SIG-M5 treated with dmso at 0.1 percent for 504 hours (cell line): Measurements from ENCODE around the gene PKN2.
A peak's percentile ranks its signal among the peaks of the same experiment; 100 is the strongest.

Experiments
- DNase-seq: peaks from one replicate; lab custom pipeline; 2025; ENCODE audit not compliant: unreplicated experiment; lab: John Stamatoyannopoulos, UW

The PKN2 gene

DNA sequence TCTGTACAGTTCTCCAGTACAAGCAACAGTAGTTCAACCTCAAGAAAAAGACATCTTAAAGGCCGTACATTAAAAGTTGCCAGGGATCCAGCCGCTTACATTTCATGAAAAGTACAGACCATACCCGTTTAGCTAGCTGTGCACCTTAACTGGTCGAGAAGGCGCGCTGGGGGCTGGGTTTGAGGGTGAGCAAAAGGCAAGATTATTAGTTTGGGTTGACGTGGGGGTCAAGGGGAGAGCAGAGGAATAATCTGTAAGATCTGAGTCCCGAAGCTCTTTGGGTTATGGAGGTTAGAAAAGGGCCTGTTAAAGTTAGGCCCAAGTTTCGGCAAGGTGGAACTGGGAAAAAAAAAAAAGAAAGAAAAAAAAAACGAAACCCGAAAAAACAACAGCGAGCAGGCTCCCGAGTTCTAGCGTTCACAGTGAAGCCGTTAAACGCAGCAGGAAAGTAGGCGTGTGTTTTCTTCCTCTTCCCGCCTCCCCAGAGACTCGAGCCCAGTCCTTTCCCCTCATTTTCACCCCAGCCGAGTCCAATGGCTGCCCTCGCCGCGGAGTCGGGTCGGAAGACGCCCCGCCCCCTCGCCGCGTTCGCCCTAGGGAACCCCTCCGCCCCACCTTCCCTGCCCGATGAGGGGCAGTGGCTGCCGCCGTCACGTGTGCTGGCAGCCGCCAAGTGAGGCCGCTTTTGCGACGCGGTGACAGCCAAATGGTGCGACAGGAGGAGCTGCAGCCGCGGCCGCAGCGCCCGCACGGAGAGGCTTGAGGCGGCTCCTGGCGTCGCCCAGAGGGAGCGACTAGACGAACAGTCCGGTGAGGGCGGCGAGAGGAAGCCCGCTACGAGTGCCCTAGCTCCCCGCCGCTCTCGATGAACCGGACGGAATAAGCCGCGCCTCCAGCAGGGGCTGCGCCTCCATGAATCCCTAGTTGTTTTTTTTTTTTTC lies at the start of gene PKN2:
Gene PKN2 (plus strand): TSS at position 733 of the 941 bp plus-strand sequence. CDS start 308 bp downstream, outside the sequence.
- DNase-seq: peak; percentile 95

DNA sequence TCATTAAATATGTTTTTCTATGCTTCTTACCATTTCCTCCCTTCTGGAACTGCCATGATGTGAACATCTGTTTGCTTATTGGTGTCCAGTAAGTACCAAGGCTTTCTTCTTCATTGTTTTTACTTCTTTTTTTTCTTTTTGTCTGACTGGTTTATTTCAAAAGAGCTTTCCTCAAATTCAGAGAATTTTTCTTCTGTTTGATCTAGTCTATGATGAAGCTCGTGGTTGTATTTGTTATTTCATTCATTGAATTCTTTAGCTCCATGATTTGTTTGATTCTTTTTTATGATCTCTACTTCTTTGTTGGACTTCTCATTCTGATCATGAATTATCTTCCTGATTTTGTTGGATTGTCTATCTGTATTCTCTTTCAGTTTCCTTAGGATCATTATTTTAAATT lies 49.5 kb upstream of the PKN2 start:
- no peak for DNase-seq

DNA sequence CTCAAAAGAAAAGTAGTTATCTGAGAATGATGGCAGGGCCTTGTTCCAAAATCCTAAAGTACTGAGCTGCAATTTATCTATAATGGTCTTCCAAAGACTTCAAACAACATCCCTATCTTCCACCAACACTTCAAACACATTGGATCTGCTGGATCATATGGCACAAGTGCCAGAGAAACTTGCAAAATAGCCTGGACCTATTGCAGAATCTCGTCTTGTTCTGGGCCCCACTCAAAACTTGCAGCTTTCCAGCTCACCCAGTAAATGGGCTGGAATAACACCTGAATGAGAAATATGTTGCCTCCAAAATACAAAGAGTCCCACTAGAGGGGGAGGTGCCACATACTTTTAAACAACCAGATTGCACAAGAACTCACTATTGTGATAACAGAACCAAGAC lies 44.0 kb upstream of the PKN2 start:
- no peak for DNase-seq

DNA sequence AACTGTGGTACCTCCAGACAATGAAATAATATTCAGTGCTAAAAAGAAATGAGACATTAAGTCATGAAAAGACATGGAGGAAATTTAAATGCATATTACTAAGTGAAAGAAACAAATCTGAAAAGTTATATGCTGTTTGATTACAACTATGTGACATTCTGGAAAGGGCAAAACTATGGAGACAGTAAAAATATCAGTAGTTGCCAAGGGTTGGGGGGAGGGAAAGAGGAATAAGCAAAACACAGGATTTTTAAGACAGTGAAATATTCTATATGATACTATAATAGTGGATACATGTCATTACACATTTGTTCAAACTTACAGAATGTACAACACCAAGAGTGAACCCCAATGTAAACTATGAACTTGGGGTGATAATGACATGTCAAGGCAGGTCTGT lies 38.2 kb upstream of the PKN2 start:
- DNase-seq: no peak

DNA sequence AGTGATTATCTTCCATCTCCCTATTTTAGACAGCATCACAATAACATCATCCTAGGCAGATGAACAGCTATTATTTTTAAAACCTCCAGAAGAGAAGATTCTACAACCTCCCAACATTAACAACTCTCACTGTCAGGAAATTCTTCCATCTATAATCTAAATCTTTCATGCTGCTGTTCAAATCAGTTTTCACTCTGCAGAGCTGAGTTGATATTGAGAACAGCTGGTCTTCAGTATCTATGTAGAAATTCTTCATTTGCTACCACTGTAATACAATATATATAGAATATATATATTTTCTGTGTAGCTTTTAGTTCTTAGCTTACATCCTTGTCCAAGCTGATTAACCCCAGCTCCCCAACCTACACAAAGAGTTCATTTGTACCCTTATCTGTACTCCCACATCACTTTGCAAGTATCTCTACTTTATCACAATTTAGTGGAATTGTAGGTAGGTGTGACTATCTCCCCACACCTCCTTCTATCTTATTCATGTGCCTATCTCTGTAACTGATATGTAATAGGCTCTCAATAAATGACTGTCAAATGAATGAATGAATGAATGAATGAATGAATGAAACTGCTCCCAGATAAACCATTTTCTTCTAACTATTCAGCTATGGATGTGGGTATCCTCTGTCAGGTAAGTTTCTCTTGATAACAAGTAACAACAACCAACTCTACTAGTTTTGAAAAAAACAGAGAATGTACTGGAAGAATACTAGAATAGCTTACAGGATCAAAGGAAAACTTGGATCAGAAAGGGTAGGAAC lies 37.4 kb upstream of the PKN2 start:
- no peak for DNase-seq

DNA sequence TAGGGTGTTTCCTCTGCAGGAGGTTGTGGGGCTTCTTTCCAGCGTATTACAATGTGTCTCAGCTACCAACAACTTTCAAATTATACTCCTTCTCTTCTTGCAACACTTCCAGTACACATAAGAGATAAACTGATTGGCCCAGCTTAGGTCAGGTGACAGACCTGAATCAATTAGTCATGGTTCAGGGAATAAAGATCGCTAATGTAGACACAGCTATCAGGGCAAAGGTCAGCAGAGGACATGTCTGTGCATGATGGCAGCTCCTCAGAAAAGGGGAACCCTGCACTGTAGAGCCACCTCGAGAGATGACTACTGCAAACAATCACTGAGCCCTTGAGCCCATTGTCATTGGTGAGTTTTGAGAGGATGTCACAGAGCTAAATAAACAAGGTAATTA lies 36.8 kb upstream of the PKN2 start:
- DNase-seq: peak; percentile 67

DNA sequence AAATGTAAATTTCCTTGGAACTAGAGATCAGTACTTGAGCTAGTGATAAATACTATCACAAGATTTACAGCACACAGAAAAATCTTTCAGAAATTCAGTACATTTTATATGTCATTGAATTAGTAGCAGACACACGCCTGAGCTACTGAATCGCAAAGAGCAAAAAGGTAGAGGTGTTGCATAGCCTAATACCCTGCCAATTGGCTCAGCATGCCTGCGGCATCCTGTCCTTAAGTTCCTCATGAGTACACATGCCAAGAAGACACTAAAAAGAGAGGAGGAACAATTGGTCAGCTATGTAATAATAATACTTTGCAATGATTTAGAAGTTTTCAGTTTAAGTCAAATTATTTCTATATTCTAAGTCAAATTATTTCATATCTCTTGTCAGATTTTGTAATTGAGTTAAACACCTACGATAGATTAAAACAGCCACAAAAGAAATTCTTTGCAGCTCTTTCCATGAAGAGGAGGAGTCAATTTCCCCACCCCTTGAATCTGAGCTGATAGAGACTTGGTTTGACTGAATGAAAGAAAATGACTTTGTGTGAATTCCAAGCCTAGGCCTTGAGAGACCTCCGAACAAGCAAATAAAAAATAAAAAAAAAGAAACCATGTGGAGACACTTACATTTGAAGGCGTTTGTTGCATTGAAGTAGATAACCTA lies 36.2 kb upstream of the PKN2 start:
- DNase-seq: no peak

DNA sequence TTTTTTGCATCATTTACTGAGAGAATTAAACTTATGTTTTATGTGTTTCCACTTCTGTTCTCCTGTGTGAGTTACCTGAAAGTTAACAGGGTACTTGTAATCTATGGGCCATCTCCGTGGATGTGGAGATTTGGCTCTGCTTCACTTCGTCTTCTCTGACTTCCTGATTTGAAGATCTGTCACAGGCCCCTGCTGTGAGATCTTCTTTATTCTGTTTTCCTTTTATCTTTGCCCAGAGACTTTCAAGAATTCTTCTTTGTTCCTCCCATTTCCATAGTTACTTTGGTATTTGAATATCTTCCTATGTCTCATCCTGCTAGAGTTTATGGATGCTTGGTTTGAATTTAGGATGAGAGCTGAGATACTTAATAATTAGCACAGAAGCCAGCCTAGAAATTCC lies 35.4 kb upstream of the PKN2 start:
- DNase-seq: no peak

DNA sequence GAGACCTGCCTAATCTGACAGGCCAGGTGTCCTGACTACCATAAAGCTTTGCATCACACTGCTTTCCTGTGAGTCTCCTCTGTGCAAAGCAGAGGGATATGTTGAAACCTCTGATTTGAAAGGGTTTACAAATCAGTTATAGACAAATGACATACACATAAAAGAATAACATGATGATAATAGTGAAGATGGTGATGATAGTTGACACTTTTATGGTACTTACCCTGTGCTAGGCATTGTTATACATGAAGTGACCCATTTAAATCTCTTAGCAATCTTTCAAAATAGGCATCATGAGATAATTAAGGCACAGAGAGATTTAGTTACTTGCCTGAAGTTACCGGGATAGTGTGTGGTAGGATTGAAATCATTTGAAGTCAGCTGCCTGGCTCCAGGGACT lies 34.1 kb upstream of the PKN2 start:
- DNase-seq: no peak

DNA sequence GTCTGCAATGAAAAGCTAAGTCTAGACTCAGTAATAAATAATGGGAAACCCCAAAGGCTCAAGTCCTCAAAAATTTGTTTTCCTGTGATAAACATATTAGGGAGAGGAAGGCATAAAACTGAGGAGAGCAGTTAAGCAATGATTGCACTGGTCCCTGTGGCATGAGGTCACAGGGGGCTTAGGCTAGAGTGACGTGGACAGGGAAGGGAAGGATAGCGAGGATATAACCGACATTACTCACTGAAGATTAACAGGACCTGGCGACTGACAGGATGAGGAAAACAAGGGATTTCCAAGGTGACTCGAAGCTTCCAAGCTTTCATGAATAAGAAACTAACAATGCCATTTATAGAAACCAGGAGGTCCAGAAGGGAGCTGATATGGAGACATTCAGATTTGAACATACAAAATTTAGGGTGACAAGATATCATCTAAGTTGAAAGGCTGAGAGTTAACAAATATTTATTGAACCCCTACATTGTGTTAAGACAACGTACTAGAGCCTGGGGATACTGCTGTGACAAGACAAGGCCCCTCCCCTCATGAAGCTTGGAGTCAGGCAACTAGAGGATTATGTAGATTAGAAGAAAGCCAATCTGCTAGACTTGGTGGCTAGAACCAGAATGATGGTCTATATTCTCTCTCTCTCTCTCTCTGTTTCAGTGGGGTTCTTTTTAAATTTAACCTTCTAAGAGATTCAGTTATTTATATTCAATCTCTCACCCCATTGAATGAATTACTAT lies 33.2 kb upstream of the PKN2 start:
- no peak for DNase-seq

DNA sequence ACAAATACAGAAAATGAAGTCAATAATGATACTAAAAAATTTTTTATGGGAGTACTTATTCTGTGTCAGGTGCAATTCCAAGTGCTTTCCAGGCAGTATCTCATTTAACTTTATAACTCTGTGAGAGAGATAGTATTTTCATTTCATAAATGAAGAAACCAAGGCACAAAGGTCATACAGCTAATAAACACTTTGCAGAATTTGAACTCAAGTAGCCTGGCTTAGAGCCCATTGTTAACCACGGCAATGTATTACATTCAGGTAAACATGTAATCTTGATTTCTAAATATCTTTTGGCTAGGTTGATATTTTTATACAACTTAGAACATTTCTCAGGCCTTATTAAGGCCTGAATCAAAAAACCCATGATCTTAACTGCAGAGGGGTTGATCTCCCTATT lies 28.9 kb upstream of the PKN2 start:
- DNase-seq: no peak

DNA sequence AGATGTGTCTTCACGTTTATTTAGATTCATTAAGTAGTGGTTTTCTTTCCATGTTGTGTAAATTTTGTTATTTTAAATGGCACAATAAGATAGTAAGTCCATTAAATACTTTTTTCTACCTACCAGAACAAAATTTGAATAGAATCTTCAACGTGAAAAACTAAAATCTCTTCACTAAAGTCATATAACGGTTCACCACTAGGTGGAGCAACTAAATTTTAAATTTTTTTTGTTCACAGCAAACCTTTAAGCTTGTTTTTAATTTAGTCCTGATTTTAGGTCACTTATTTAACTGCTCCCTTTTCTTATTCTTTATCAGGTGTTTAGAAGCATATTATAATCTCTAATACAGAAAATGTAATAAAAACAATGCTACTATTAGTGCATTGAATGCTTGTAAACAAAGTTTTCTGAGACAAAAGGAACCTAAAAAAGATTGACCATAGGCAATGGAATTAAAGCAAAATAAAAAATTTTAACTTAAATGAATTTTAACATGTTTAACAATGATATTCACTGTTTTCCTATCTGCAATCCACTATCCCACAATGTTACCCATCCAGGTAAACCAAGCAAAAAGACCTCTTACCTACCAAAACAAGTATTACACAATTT lies 28.3 kb upstream of the PKN2 start:
- no peak for DNase-seq

DNA sequence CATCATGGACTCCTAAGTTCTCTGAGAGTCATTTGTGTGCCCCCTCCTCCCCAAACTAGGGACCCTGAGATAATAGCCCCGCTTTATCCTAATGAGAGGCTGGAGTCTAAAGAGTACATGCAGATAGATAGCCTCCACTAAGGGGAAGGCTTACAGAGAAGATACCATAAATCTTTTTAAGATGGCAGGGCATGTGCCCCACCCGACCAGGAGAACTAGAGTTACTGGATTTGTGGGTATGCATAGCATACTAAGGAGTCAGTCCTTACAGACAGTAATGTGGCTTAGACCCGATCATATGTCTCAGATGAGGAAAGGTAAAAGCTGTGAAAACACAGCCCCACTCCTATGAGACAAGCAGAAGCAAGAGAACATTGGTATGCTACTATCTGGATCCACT lies 25.7 kb upstream of the PKN2 start:
- no peak for DNase-seq

DNA sequence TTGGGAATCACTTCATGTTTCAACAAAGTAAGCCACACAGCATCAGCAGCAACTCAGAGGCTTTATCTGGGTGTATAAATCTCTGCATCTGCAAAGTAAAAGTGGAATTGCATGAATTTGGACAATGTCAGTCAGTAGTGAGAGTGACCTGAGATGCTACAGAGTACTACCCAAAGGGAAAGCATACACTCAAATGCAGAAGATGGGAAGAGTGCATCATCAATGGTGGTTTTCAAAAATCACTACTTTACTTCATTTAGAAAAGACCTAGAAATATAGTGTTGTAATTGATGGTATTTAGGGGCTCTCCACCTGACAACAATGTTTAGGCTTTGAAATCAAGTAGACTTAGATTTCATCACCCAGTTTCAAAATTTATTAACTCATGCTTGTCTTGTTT lies 24.5 kb upstream of the PKN2 start:
- DNase-seq: no peak

DNA sequence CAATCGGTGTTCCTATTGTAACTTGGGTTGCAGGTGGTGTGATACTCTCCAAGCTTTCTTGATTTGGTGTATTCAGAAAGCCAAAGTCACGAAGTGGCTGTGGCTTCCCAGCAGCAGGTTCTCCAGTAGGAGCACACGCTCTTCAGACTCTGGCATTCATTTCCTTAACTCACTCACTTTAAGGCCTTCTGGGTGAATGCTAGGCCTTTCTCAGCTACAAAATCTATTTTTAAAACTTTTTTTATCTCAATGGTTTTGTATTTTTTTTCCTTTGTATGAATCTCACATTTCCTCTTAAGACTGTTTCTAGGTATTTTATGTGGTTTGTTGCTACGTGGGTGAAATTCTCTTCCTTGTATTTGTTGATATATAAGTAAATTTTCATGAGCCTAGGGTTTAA lies 22.9 kb upstream of the PKN2 start:
- DNase-seq: no peak

DNA sequence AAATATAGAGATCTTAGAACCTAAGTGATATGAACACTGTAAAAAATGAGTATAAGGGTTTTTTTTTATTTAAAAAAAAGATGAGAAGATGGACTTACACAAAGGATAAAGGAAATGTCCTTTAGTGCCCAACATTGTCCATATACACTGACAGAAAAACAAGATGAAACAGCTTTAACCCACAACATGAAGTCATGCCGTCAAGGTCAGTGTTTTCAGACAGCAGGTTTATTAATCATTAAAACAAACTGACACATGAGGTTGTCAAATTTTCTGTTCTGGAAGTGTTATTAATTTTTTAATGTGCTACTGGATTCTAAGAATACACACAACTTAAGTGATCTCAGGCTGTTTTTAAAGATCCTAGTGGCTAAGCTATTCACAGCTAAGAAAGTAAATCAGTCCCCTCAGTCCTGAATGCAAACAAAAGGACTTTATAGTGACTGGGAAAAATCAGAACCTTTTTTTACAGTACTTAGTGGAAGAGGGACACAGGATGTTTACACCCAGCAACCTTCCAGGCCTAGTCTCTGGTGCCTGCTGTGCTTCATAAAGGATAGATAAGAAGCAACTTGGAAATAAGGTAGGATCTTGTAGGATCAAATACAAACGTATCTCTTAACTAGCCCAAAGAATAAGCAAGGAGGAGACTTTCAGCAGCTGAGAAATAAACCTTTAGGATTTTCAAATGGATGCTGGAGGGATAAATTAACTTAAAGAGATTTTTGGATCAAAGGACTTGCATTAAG lies 21.9 kb upstream of the PKN2 start:
- DNase-seq: no peak

DNA sequence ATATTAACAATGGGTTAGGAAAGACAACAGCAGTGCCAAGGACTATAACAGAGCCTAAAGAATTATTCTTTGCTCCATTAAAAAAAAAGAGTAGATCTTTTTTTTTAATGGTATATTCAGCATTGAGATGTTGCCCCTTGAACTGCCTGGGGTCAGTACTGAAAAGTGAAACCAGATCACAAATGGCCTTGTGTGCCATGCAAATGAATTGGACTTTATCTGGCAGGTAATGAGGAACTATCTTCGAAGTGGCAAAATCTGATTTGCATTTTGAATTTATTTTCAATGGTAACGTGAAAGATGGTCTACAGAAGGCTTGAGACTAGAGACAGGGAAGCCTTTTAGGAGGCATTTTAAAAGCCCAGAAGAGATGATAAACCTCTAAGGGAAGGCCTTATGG lies 21.4 kb upstream of the PKN2 start:
- no peak for DNase-seq

DNA sequence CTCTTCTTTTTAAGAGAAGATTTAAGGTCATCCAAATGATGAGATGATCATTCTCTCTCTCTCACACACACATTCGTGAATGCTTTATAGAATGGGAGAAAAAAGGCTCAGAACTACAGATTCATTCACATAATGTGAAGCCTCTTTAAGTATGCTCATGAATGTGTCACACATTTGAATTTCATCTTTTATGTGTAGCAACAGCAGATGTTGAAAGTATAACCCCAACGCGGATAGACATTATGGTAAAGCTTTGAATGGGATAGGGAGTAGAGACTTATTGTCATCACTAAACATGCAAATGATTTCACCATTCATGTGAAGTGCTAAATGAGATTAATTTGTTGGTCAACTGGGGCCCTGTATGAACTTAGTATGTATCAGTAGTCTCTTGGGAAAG lies 15.7 kb upstream of the PKN2 start:
- DNase-seq: no peak

DNA sequence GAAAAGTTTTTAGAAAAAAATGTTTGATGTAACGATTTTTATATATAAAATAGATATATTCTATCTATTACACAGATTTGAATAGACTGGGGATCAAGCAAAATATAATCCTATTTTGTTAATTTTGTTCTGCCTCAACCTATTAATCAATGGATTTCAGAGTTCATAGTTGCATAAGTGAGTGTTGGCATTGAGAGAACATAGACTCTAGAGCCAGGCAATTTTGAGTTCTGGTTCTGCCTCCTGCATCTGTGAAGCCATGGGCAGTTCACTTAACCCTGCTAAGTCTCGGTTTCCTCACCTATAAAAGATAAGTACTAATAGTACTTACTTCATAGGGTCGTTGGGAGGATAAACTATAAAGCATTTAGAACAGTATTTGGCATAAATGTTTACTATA lies 13.6 kb upstream of the PKN2 start:
- no peak for DNase-seq

DNA sequence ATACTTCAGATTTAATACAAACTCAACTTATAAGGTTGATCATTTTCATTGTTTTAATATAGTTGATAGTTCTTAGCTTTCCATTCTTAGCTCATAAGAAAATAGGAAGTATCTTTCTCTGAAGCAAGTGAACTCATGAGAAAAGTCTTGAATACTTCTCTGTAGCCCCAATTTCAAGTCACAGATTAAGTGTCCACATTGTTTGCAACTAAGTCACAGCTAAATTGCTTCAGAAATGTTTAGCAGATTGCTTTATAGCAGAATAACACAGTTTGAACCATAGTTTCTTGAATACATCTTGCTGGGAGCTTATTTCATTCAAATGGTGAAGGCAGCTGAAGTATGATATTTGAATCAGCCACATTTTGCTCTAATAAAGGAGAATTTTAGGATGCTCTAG lies 10.6 kb upstream of the PKN2 start:
- no peak for DNase-seq
